ENCODE measurements around the gene MBNL1.
"Not testable (repeated sequence)": the region's sequence is repeated elsewhere in the genome, so short reads cannot be mapped to it uniquely, and the experiment has no call there.

Gene MBNL1

GRCh38 chr3:152428577-152428976 lies 159.8 kb downstream of the MBNL1 start:
- Histone ChIP-seq H4K20me1 (ENCODE audit: insufficient read depth, low read length) (peaks cover 11% of the 10 kb centered on the region; the same call in 1 of the 2 replicates), H3K9me3 (ENCODE audit: insufficient read depth, low read length, severe bottlenecking) (no peaks in the 10 kb centered on the region), H3K27me3 (ENCODE audit: insufficient read depth, low read length, poor library complexity) (no peaks in the 10 kb centered on the region), H3K27ac (ENCODE audit: low read length) (no peak overlapping the region), H3K4me1 (ENCODE audit: insufficient read depth, low read length) (no peaks in the 10 kb centered on the region), H3K9ac (ENCODE audit: low read depth, low read length) (no peak overlapping the region), H3K36me3 (ENCODE audit: insufficient read depth, low read length) (peaks cover 65% of the 10 kb centered on the region), H2AFZ (ENCODE audit: low read depth, low read length) (no peak overlapping the region), H3K4me3 (ENCODE audit: low read depth in 1 of 2, low read length in 2 of 2) (no peak overlapping the region), H3K79me2 (ENCODE audit: insufficient read depth, low read length) (peaks cover 92% of the 10 kb centered on the region), H3K4me2 (ENCODE audit: insufficient read depth, low read length) (no peak overlapping the region)
- peak; percentile 12; the same call in 1 of the 3 replicates for ATAC-seq (ENCODE audit: insufficient read depth, low read depth)
- DNase-seq: no peak
- no peak for TF ChIP-seq EZH2 (IDR thresholded peaks at IDR 0.05; ENCODE audit: borderline replicate concordance, low read depth, low read length, severe bottlenecking)
- no peak for TF ChIP-seq CTCF (IDR thresholded peaks at IDR 0.05; ENCODE audit: borderline replicate concordance, extremely low read depth, low read length, poor library complexity, severe bottlenecking)

DNA sequence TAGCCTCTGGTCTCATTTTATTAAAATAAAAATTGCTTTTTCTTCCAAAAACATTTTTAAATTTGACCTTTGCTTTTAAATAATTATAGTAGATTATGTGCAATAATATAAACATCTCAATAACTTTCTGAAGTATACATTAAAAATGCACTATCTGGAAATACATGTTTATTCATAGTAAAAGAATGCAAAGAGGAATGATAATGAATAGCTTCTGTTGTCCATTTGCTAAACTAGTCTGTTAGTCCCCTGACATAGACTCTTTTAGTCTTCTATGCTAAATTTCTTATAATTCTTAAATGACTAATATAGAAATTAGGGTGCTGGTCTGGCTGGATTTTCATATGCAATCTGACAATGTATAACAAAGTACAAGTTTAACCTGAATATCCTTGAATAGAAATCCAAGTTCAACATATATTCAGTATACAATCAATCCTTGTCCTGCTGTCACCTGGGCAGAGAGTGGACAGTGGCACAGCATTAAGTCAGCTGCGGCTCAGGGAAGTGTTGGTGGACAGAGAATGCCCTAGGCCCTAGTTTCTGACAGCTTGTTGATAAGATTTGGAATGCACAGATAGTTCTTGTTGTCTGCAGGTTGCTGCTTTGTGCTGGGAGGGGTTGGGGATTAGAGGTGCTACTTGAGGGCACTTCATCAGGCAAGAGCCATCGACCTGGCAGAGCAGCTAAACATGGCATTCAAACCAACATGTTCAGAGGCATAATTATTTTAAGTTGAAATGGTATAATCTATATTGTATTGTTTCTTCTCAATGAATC lies 161.7 kb downstream of the MBNL1 start:
- no peak for DNase-seq
- Histone ChIP-seq H3K36me3 (ENCODE audit: insufficient read depth, low read length) (peaks cover 70% of the 10 kb centered on the region), H3K27me3 (ENCODE audit: insufficient read depth, low read length, poor library complexity) (no peaks in the 10 kb centered on the region), H3K4me1 (ENCODE audit: insufficient read depth, low read length) (peaks cover 18% of the 10 kb centered on the region), H3K4me2 (ENCODE audit: insufficient read depth, low read length) (no peak overlapping the region), H3K9me3 (ENCODE audit: insufficient read depth, low read length, severe bottlenecking) (no peaks in the 10 kb centered on the region), H3K9ac (ENCODE audit: low read depth, low read length) (no peak overlapping the region), H3K27ac (ENCODE audit: low read length) (no peak overlapping the region), H4K20me1 (ENCODE audit: insufficient read depth, low read length) (peaks cover 22% of the 10 kb centered on the region; the same call in 1 of the 2 replicates), H2AFZ (ENCODE audit: low read depth, low read length) (no peak overlapping the region), H3K79me2 (ENCODE audit: insufficient read depth, low read length) (peaks cover 96% of the 10 kb centered on the region), H3K4me3 (ENCODE audit: low read depth in 1 of 2, low read length in 2 of 2) (no peak overlapping the region)
- ATAC-seq (ENCODE audit: insufficient read depth, low read depth): no peak
- no peak for TF ChIP-seq CTCF (IDR thresholded peaks at IDR 0.05; ENCODE audit: borderline replicate concordance, extremely low read depth, low read length, poor library complexity, severe bottlenecking)
- TF ChIP-seq EZH2 (IDR thresholded peaks at IDR 0.05; ENCODE audit: borderline replicate concordance, low read depth, low read length, severe bottlenecking): no peak

DNA sequence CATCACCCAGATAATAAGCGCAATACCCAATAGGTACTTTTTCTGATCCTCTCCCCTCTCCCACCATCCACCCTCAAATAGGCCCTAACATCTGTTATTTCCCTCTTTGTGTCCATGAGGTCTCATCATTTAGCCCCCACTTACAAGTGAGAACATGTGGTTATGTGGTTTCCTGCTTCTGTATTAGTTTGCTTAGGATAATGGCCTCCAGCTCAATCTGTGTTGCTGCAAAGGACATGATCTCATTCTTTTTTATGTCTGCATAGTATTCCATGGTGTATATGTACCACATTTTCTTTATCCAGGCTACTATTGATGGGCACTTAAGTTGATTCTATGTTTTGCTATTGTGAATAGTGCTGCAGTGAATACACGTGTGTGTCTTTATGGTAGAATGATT lies 165.4 kb downstream of the MBNL1 start:
- ATAC-seq (ENCODE audit: insufficient read depth, low read depth) (peak; percentile 75), DNase-seq (no peak)
- Histone ChIP-seq H3K4me2 (ENCODE audit: insufficient read depth, low read length) (no peak overlapping the region), H3K9me3 (ENCODE audit: insufficient read depth, low read length, severe bottlenecking) (no peaks in the 10 kb centered on the region), H3K27me3 (ENCODE audit: insufficient read depth, low read length, poor library complexity) (no peaks in the 10 kb centered on the region), H3K4me3 (ENCODE audit: low read depth in 1 of 2, low read length in 2 of 2) (no peak overlapping the region), H3K36me3 (ENCODE audit: insufficient read depth, low read length) (peaks cover 61% of the 10 kb centered on the region), H3K27ac (ENCODE audit: low read length) (no peak overlapping the region), H3K9ac (ENCODE audit: low read depth, low read length) (no peak overlapping the region), H4K20me1 (ENCODE audit: insufficient read depth, low read length) (peaks cover 23% of the 10 kb centered on the region; the same call in 1 of the 2 replicates), H3K4me1 (ENCODE audit: insufficient read depth, low read length) (peaks cover 37% of the 10 kb centered on the region), H2AFZ (ENCODE audit: low read depth, low read length) (no peak overlapping the region), H3K79me2 (ENCODE audit: insufficient read depth, low read length) (peaks cover 98% of the 10 kb centered on the region)
- TF ChIP-seq CTCF (IDR thresholded peaks at IDR 0.05; ENCODE audit: borderline replicate concordance, extremely low read depth, low read length, poor library complexity, severe bottlenecking) (no peak), EZH2 (IDR thresholded peaks at IDR 0.05; ENCODE audit: borderline replicate concordance, low read depth, low read length, severe bottlenecking) (no peak)

GRCh38 chr3:152435210-152435609 lies 166.5 kb downstream of the MBNL1 start:
- H3K79me2 ChIP-seq (ENCODE audit: insufficient read depth, low read length): peaks cover 98% of the 10 kb centered on the region
- ATAC-seq (ENCODE audit: insufficient read depth, low read depth); H3K9ac ChIP-seq (ENCODE audit: low read depth, low read length); DNase-seq; H2AFZ ChIP-seq (ENCODE audit: low read depth, low read length); H3K4me2 ChIP-seq (ENCODE audit: insufficient read depth, low read length); H3K9me3 ChIP-seq (ENCODE audit: insufficient read depth, low read length, severe bottlenecking); H3K27me3 ChIP-seq (ENCODE audit: insufficient read depth, low read length, poor library complexity); H3K4me3 ChIP-seq (ENCODE audit: low read depth in 1 of 2, low read length in 2 of 2): not testable (repeated sequence)
- H3K36me3 ChIP-seq (ENCODE audit: insufficient read depth, low read length): peaks cover 55% of the 10 kb centered on the region
- H4K20me1 ChIP-seq (ENCODE audit: insufficient read depth, low read length): peaks cover 23% of the 10 kb centered on the region; the same call in 1 of the 2 replicates
- H3K4me1 ChIP-seq (ENCODE audit: insufficient read depth, low read length): peaks cover 37% of the 10 kb centered on the region
- 0 out of 2 replicates have a peak overlapping the region, but pooled peaks have one; percentile 4 for H3K27ac ChIP-seq (ENCODE audit: low read length)

Measured in DND-41 (cell line).